GM20431 (cell line): Measurements from ENCODE around the gene C9orf43.
"Not testable (repeated sequence)": the region's sequence is repeated elsewhere in the genome, so short reads cannot be mapped to it uniquely, and the experiment has no call there.

ENCODE experiments used
- in situ Hi-C: fragments of 300-500 bp; cut with MseI, MboI; formaldehyde crosslinking; loops from one replicate; pipeline ENCODE4 v1.15.0; 2020; ENCODE audit warnings: low sequenced_read_pairs; ENCODE audit not compliant: unreplicated experiment

C9orf43 gene

DNA sequence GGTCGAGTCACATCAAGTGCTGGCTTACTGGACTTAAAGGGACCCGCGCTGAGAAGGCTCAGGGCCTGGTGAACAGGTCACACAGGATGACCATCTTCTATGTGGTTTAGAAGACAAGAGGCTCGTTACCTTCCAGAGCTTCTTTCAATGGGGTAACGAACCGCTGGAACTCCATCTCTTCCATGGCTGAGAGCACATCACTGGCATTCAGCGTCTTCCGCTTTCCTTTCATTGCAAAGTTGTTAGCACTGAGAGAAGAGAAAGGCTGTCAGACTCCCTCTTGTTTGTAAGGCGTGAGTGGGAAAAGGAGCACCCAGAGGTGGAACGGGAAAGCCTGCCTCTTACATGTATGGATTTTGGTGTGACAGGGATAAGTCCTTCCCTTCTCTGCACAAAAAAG, 1.1 kb upstream of the C9orf43 start:
- in situ Hi-C loops, result no loop called here

DNA sequence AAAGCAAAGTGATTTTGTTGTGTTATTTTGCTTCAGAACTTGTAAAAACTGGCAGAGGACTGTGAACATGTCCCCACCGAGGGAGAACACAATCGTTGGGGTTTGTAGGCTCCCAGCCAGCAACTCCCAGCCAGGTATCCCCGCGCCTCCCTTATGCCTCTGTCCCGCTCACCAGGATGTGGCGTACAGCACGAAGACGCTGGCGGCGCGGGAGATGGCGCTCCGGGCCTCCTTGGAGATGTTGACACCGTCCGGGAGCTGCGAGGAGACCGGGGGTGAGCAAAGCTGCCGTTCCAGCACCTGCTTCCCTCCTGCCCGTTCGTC, 702 bp upstream of the C9orf43 start:
- in situ Hi-C loops, result no loop called here

DNA sequence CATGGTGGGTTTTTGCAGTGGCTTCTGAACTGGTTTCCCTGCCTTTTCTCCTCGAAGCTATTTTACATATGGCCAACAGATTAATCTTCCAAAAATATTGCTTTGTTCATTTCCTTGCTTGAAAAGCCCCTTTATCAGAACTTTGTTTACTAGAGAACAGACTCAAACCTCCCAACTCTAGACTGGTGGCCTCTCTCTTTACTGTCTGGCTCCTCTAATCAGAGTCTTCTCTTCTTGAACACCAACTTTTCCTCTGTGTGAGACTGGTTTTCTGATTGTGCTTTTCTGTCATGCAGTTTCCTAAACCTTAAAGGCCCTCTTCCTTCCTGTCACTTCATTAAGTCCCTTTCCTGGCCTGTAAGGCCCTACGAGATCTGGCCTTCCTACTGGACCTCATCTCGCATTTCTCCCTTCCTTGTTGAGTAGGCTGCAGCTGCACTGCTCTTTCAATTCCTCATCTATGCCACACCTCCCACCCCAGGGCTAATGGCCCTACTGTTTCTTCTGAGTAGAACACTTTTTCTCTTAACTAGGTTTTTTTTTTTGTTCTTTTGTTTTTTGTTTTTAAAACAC, 5.7 kb downstream of the C9orf43 start:
- in situ Hi-C loops, result no loop called here

DNA sequence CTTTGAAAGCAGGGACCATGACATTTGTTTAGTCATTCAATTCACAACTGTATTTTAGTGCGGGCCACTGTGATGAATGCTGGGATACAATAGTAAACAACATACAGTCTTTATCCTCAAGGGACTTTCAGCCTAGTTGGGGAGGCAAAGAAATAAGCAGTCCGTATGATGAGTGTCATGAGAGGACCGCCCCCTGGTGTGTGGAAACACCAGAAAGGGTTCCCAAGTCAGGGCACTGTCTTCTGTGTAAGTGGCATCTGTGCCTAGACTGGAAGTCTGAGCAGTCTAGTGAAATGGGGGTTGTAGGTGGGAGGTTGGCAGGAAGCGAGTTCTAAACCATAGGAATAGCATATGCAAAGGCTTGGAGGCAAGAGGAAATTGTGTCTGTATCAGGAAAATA, 6.8 kb downstream of the C9orf43 start:
- in situ Hi-C loops, result no loop called here

DNA sequence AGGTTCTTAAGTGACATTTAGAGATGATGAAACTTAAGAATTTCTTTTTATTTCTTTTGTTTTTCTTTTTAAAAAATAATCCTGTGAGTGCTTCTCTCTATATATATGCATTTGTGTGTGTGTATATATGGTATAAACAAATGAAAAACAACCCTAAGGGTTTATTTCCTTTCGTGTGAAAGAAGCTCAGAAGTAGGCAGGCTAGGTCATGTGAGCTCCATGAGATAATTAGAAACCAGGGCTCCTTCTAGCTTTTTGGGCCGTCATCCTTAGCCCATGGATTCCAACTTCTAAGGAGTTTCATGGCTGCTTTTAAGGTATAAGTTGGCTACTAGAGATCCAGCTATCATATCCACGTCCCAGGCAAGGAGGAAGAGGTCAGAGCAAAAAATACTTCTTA, 11.2 kb downstream of the C9orf43 start:
- in situ Hi-C loops, result no loop called here

DNA sequence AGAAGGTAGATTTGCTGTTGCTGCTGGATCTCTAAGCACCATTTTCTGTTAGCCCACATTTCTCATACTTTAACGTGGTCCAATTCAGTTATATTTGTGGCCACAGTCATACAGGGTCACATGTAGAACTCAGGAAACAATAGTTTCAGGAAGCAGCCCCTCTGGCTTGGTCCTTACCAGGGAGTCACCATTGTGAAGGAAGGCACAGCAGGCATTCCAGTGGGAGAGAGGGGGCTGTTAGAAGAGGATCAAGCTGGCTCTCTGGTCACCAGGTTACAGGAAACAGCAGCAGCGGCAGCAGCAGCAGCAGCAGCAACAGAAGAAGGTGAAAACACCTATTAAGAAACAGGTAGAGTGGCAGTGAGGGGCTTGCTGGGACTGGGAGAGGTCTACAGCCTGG, 14.5 kb downstream of the C9orf43 start:
- in situ Hi-C loops, result no loop called here

DNA sequence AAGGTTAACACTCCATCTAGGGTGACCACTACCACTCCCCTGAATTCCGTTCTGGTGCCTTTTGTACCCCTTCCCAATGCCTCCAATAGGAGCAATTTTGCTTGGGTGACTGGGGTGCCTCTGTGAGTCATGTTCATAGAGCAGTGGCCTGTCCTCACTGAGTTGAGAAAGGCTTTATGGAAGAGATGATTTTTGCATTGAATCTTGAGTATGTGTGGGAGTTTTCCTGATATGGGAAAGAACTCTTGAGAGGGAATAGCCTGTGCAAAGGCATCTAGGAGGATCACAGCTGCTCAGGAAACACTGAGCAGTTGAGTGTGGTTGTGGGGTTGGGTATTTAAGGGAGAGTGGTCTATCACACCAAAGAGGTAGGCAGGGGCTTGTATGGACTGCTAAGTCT, 16.2 kb downstream of the C9orf43 start:
- in situ Hi-C loops, result no loop called here

DNA sequence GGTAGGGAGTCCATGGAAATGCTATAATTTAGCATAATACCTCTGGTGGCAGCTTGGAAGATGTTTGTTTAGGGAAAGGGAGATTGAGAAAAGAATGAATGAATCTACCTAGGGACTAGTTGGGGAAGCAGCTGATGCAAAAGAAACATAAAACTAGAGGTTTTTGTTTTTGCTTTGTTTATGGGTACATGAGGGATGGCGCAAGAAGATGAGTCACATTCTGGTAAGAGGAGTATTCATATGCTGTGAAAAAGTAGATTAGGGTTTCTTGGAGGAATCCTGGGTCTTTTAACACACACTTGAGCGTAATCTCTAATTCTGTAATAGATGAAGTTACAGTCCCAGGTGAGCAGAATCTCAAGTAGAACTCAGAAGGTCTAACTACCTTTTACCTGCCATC, 17.1 kb downstream of the C9orf43 start:
- in situ Hi-C loops, result no loop called here

DNA sequence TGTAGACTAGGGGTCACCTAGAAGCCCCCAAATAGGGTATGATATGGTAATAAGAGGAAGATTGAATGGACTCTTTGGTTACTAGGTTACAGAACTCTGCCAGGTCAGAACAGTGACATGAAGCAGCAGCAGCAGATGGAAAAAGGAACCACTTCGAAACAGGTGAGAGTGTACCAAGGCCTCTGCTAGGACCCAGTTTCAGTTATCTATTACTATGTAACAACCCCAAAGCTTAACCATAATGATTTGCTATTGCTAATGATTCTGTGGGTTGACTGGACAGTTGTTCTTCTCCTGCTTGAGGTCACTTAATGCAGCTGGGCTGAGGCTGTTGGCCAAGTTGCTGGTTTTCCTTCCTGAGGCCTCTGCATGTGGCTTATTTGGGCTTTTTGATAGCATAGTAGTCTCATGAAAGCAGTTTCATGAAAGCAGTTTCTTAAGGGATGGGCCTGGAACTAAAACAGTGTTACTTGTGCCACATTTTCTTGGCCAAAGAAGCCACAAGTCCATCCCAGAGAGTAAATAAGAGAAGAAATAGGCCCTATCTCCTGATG, 17.6 kb downstream of the C9orf43 start:
- in situ Hi-C loops, result no loop called here

DNA sequence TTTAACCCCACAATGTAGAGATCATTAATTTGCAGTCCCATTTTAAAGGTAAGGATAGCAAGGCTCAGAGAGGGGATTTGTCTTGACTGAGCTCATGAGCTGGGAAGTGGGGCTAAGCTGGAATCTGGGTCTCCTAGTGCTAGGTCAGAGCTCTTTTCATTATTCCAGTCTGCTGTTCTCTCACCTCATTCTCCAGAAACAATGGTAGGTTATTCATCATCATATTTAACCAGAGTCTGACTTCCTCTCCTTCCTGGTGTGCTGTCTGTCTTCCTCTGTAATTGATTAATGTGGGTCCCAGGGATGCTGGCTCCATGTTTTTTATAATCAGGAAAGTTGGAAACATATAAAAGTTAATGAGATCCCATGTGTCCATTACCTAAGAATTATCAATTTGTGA, 20.6 kb downstream of the C9orf43 start:
- in situ Hi-C loops, result no loop called here

DNA sequence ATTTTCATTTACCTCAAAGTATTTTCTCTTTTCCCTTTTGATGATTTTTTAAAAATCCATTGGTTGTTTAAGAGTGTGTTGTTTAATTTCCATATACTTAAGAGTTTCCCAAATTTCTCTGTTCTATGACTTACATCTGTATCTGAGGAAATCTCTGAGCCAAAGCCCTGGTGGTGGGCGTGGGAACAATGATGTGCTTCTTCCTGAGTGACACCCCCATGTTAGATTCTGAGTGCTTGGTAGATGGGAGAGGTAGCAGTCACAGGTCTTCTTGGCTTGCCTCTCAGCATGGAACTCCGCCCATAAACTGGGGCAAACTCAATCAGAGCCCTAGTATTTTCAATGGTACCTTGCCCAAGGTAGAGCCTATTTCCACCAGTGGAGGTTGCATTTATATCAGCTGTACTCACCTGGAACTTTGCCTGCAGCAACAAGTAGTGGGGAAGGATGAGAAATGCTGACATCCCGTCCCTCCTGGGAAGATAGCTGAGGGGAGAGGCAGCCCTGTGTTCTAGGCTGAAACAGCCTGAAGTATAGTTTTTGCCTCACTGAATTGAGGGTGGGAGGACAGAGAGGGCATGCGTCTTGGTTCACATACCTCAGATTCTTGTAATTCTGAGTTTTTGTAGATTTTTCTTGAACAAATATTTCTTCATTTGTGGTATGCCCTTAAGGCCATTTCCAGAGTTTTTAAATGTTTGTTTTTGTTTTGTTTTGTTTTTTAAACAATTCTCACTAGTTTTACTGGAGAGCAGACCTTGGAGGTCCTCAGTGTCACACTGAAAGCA, 26.4 kb downstream of the C9orf43 start:
- in situ Hi-C loops, result no loop called here

DNA sequence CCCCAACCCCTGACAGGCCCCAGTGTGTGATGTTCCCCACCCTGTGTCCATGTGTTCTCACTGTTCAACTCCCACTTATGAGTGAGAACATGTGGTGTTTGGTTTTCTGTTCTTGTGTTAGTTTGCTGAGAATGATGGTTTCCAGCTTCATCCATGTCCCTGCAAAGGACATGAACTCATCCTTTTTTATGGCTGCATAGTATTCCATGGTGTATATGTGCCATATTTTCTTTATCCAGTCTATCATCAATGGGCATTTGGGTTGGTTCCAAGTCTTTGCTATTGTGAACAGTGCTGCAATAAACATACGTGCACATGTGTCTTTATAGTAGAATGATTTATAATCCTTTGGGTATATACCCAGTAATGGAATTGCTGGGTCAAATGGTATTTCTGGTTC, 27.2 kb downstream of the C9orf43 start:
- in situ Hi-C loops, result not testable (repeated sequence)

DNA sequence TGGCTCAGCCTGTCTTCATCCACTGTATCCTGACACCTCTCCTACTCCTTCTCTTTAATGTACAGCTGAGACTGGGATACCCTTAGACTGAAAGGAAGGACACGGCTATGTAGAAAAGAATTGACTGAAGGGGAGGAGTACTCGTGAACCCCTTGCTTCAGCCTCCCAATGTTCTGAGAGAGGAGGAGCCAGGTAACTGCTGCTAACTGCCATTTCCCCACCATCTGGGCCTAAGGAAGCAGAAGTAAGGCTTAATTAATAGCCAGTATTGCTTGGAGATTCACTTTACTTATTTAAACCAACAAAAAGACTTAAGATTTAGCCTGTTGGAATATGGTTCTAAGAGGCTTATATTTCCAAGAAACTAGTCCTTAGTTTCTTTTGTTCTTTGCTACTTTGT, 34.2 kb downstream of the C9orf43 start:
- in situ Hi-C loops, result no loop called here

DNA sequence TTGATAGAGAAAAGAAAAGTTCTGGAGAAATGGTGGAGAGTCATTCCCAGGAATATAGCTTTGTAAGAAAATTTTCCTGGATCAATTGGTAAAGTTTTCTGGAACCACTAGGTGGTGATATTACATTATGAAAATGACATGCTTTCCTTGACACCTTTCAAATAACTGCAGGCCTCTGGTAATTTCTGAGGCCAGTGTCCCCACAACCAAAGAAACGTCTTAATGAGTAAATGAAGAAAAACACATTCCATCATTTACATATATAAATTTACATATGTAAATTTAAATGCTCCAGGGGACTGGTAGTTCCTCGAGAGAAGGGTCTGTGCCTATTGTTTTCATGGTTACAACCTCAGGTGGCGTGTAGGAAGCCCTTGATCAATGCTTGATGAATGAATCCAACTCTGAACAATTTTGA, 35.8 kb downstream of the C9orf43 start:
- in situ Hi-C loops, result no loop called here

DNA sequence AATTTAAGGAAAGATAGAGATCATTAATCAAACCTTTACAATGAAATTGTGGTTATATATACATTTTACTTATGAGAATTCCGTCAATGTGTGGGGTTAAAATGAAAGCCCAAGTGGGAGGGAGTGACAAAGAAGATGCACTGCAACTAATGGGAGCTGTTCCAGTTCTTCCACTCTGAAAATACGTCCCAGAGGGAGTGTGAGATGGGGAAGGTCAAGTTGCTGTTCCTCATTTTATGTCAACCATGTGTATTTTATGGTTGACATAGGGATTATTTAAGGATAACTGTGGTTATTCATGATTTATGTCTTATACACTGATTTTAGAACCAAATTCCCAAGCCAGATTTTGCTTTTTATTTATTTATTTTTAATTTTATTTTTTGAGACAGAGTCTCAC, 38.8 kb downstream of the C9orf43 start:
- in situ Hi-C loops, result no loop called here

DNA sequence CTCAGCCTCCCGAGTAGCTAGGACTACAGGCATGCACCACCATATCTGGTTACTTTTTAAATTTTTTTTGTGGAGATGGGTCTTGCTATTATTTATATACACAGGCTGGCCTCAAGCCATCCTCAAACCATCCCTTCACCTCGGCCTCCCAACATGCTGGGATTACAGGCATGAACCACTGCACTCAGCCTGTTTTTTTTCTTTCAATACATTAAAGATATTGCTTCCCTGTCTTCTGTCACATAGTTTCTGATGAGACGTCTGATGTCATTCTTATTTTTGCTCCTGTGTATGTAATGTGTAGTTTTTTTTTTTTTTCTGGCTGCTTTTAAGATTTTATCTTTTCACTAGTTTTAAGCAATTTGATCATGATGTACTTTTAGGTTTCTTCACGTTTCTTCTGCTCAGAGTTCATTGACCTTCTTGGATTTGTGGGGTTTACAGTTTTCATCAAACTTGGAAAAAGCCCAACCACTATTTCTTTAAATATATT, 41.6 kb downstream of the C9orf43 start:
- in situ Hi-C loops, result loop anchor here (10.0 kb wide), 2 partner anchors 133 to 203 kb away; no protein-coding TSS in a partner anchor

DNA sequence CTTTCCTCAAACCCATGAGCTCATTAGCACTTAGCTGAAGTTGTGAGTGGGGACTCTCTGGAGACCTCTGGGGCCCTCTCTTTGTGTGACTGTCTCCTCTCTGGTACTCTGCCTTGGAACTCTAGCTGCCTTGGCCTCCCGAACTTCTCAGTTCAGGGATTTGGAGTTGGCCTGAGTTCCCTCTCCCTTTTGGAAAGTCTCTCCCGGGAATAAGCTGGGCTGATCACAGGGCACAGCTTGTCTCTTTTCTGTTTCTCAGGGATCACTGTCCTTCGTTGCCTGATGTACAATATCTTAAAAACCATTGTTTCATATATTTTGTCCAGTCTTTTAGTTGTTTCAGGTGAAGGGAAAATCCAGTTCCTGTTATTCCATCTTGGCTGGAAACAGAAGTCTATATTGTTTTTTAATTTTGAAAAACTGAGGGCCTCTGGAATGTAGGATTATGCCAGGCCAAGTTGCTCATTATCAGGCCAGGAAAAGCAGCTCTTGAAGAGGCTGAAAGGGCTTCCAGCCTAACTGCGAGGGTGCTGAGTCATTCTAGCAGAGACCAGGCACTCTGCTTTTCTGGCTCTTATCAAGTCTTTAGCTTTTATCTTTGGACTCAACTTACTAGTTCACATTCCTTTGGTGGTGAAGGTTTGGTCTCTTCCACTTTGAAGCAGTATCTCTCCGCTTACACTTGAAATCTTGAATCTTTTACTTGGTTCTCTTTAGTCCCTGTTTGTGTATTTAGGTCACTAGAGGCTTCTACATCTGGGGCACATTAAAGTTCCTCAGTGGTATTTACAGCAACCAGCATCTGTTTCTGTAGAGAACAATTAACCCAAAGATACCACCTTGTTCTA, 44.6 kb downstream of the C9orf43 start:
- in situ Hi-C loops, result loop anchor here (10.0 kb wide), 2 partner anchors 130 to 200 kb away; no protein-coding TSS in a partner anchor

DNA sequence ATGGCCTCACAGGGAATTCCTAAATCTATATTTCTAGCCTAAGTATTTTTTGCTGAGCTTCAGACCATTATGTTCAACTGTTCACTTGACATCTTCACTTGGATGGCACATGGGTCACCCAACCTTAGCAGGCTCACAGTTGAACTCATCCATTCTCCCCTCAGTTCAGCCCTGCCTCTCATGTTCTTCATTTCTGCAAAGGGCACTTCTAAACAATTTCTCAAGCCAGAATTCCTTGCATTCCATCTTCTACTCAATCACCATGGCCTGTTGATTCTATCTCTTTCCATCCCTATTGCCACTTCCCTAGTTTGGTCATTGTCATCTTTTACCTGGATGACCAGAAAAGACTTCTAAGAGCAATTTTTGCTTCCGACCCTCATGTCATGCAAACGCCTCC, 45.7 kb downstream of the C9orf43 start:
- in situ Hi-C loops, result loop anchor here (10.0 kb wide), 2 partner anchors 129 to 199 kb away; no protein-coding TSS in a partner anchor

DNA sequence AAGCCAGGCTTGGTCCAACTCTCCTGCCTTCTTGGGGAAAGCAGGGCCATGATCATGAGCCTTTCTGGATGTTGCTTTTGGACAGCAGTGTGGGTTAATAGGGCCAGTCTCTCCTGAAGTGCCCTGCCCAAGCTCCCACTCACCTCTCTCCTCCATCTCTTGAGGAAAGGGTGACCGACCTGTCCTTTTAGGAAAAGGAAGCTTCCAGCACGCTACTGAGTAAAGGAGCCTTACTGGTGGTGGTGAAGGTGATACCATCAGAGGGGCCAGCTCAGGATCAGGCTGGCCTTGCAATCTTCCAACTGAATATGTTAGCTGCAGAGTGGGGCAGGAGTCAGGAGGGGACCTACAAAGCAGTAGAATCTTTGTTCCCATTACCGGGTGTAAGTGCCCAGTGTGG, 50.7 kb downstream of the C9orf43 start:
- in situ Hi-C loops, result no loop called here

DNA sequence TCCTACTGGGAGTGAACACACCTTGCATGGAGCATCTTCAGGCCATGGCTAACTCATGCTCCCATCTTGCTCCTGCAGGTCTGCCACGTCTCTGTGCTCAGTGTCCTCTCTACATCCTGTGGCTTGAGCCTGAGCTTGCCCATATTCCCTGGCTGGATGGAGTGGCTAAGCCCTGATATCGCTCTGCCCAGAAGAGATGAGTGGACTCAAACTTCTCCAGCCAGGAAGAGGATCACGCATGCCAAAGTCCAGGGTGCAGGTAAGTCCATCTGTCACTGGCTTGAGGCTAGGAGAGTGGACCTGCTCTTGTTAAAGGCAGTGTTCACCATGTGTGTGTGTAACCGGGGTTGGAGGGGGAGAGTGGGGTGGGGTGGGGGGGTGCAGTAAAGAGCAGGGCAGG, 51.4 kb downstream of the C9orf43 start:
- in situ Hi-C loops, result no loop called here
